ENCODE data around the gene NFU1. TPM values are rescaled to one million over a fixed set of nuclear protein-coding genes. Genes with fewer than 3 reads are reported as not detected.

The NFU1 gene
- total RNA-seq, 2 donors from 2014 or later: 40.0 to 61.2 TPM

Other genes with a start within 250 kb of the NFU1 start
- 10 to 100 TPM; 46.3 to 55.1 TPM for gene GFPT1, start 50.2 kb downstream of the NFU1 start, total RNA-seq
- 100 to 1,000 TPM; 134 to 137 TPM for gene AAK1, start 206.3 kb upstream of the NFU1 start, total RNA-seq

Measured in activated T-cell treated with anti-CD3 and anti-CD28 coated beads, Interleukin-2, amount 50 U/mL, for 72 hours (primary cell).